Lower leg skin (tissue), 4 donors: Measurements from ENCODE around the gene TTN. TPM values are rescaled to one million over a fixed set of nuclear protein-coding genes. Genes with fewer than 3 reads are reported as not detected.

Source experiments
- DNase-seq, 2 donors: peaks; one replicate each; pipeline ENCODE4 v3.0.0-alpha.2; 2019; ENCODE audit warnings: low spot score in 2 of 2
- H3K4me3 ChIP-seq: fragments of 200-600 bp; sonication (generic); 2 replicates; pipeline ENCODE4 v1.5.1; 2017; ENCODE audit warnings: mild to moderate bottlenecking, low read depth; ENCODE audit not compliant: poor library complexity, severe bottlenecking
- CTCF ChIP-seq, 3 donors: fragments of 450-650 bp; IDR thresholded peaks; one replicate each; pipeline ENCODE4 v1.5.1; 2016; ENCODE audit warnings: antibody characterized with exemption in 3 of 3, mild to moderate bottlenecking in 3 of 3, moderate library complexity in 2 of 3
- POLR2A ChIP-seq, 2 donors: fragments of 450-650 bp; IDR thresholded peaks; one replicate each; pipeline ENCODE4 v1.6.1; 2016 to 2017; ENCODE audit warnings: antibody characterized with exemption in 2 of 2, mild to moderate bottlenecking in 1 of 2, moderate library complexity in 1 of 2
- WGBS, 2 donors: methylation state at CpG; one replicate each; pipeline ENCODE4 v1.1.5; 2018; 5-methylcytosine and 5-hydroxymethylcytosine counted together
- intact Hi-C: fragments of 100-400 bp; cut with DNase I; formaldehyde crosslinking; loops from one replicate; pipeline ENCODE4 v1.15.0; 2023; ENCODE audit warnings: low total_unique reads
- total RNA-seq, 4 donors: library from RNA; depleted of rRNA; stranded (reverse); fragments of >200 nt; gene quantifications; one replicate each; pipeline ENCODE4 v1.1.0, GENCODE V29; 2016

The TTN gene
- total RNA-seq, 4 donors from 2014 or later, result 0.25 to 2.4 (median 0.74) TPM

- TF ChIP-seq POLR2A (IDR thresholded peaks at IDR 0.05) (no peak), CTCF (IDR thresholded peaks at IDR 0.05) (no peak)
- 89 to 90% methylated on average over 4 of the region's 4 CpGs for WGBS, 2 donors
- no peak overlapping the region for H3K4me3 ChIP-seq
- intact Hi-C loops, result no loop called here
- DNase-seq, result no peak
These were observed 37.0 kb upstream of the TTN start for GRCh38 chr2:178844269-178844668.

DNA sequence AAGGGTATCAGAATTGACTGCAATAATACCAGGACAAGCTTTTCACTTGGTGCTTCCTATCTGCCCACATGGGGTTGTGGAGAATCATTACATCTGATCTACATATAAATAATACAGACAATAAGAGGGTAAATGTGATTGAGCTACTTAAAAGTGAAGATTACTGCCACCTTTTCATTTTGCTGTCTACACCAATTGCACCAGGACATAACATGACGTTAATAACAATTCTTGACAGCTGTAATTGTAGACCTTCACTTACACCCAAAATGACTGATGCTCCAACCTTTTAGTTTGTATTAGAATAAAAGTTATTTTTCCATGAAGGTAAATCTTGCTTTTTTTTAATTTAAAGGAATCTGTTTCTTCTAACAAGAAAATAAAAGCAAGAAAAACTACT is 36.5 kb upstream of the TTN start:
- intact Hi-C loops, result no loop called here
- 83 to 87% methylated on average over 1 of the region's 1 CpG for WGBS, 2 donors
- no peak overlapping the region for H3K4me3 ChIP-seq
- no peak for TF ChIP-seq POLR2A (IDR thresholded peaks at IDR 0.05)
- TF ChIP-seq CTCF (IDR thresholded peaks at IDR 0.05), result no peak
- no peak for DNase-seq

DNA sequence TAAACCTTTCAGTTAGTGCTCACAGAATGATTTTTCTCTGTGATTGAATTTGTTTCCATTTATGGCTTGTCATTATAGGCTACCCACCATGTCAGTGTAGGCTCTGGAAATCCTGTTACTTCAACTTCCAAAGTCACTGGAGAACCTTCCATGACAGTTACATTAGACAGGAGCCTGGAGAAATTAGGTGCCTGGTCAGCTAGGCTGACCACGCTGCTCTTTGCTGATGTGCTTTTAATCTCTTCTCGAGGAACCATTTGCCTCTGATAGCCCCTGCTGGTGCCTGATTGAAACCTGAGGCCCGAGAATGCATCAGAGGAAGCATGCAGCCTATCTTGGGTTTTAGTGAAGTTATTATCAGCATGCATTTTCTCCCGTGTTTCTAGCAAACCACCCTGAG is 29.6 kb upstream of the TTN start:
- 44 to 55% methylated on average over 4 of the region's 4 CpGs for WGBS, 2 donors
- intact Hi-C loops, result no loop called here
- DNase-seq, result no peak
- H3K4me3 ChIP-seq, result no peak overlapping the region
- TF ChIP-seq CTCF (IDR thresholded peaks at IDR 0.05) (no peak), POLR2A (IDR thresholded peaks at IDR 0.05) (no peak)

GRCh38 chr2:178834086-178834485 is 26.9 kb upstream of the TTN start:
- TF ChIP-seq CTCF (IDR thresholded peaks at IDR 0.05) (no peak), POLR2A (IDR thresholded peaks at IDR 0.05) (no peak)
- no peak for DNase-seq
- WGBS, 2 donors, result 81% methylated on average over 9 of the region's 9 CpGs
- intact Hi-C loops, result no loop called here
- H3K4me3 ChIP-seq, result no peak overlapping the region

- intact Hi-C loops, result no loop called here
- TF ChIP-seq CTCF (IDR thresholded peaks at IDR 0.05), result no peak
- no peak for TF ChIP-seq POLR2A (IDR thresholded peaks at IDR 0.05)
- WGBS, 2 donors, result 82 to 86% methylated on average over 5 of the region's 5 CpGs
These were observed 26.2 kb upstream of the TTN start for GRCh38 chr2:178833382-178833781.

DNA sequence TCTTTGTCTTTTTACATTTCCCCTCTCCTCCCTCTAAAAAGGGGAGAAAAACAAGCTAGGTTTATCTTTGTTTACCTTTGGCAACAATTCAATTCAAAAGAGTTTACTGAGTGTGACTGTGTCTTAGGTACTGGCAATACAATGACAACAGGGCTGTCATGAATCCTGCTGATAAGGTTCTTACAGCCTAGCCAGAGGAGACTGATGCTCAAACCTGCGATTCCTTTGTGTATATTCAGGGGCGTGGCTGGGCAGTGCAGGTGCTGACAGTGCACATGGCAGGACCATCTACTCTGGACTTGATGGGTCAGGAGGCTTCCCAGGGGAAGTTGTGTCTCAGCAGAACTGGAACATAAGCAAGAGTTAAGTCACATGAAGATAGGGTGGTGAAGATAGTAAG is 23.2 kb upstream of the TTN start:
- no peak for DNase-seq
- no peak for TF ChIP-seq CTCF (IDR thresholded peaks at IDR 0.05)
- no peak for TF ChIP-seq POLR2A (IDR thresholded peaks at IDR 0.05)
- no peak overlapping the region for H3K4me3 ChIP-seq
- intact Hi-C loops, result no loop called here
- WGBS, 2 donors, result 75 to 85% methylated on average over 2 of the region's 2 CpGs

More at GRCh38 chr2:178833382-178833781, 26.2 kb upstream of the TTN start:
- H3K4me3 ChIP-seq, result no peak overlapping the region
- DNase-seq, result no peak
